ENCODE measurements around the gene NCBP2.

Gene NCBP2

DNA sequence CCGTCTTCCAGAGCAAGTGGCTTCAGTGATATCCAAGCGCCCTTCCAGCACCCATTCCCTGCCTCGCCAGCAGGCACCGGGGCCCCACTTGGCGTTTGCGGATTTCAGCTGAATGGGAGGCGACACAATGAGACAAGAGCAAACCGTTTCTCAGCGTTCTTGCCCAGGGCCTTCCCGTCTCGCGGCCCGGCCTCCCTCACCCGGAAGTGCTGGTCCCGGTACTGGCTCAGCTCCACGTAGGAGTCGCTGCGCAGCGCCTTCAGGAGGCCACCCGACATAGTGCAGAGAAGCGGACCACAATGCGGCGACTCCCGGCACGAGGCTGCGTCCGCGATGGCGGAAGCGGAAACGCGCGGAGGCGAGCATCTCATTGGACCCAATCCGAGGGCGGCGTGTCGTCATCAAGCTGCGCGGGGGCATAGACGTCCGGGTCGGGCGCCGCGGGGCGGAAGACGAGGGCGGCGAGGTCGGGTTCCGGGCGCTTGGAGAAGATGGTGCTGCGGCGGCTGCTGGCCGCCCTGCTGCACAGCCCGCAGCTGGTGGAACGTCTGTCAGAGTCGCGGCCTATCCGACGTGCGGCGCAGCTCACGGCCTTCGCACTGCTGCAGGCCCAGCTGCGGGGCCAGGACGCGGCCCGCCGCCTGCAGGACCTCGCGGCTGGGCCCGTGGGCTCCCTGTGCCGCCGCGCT lies at the start of gene NCBP2:
TSS of gene NCBP2 (minus strand) at position 303 of the 689 bp plus-strand sequence. CDS start at position 278, 25 bp downstream.
- DNase-seq (ENCODE audit: low read depth): peak; percentile 88

DNA sequence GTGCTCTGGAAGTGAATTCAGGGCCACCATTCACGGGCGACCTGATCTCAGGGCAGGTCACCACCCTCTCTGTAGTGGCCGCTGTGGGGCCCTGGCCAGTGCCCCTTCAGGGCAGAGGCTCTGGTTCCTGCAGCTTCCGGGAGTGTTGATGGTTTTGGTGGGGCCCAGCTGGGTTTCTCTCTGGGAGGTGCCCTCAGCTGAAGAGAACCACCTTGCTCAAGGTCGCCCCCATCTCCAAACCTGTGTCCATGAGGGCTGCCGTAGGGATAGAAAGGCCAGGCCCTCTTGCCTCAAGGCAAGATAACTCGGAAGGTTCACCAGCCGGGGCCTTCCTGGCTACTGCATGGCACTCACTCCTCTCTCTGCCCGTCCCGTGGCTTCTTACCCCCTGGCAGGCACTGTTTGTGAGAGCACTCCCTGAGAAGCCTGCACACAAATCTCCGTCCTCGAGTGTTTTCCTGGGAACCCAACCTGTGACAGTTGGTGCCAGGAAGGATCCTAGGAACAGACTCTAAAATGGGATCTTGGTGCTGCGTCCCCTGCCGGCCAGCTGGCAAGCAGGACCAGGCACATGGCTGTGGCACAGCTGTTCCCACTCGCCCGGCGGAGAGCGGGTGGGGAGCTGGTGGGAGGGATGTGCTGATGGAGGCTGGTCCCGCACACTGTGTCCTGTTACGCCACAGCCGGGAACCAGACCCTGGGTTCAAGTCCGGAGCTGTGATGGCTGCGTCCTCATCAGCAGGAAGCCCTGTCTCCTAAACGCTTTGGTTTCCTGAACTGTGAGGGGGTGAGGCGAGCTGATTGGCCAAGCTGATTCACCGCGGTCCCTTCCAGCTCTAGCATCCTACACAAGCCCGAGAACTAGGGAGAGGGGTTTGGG lies 49.5 kb upstream of the NCBP2 start:
- DNase-seq (ENCODE audit: low read depth): no peak

DNA sequence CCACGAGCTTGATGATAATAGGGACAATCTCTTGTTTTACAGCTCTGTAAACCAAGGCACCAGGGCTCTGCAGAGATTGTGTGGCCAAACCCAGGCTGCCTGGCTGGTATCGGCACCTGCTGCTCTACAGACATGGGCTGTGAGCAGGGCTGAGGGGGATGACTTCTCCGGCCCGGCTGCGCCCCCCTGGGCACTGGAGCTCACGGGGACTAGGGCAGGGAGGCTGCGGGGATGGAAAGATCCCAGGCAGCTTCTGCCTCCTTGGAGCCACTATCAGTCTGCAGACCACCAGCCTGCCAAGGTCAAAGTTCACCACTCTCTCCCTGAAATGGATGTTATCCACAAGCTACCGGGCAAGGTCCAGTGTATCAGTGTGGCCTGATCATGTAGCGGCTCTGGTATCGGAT lies 48.3 kb upstream of the NCBP2 start:
- no peak for DNase-seq (ENCODE audit: low read depth)

DNA sequence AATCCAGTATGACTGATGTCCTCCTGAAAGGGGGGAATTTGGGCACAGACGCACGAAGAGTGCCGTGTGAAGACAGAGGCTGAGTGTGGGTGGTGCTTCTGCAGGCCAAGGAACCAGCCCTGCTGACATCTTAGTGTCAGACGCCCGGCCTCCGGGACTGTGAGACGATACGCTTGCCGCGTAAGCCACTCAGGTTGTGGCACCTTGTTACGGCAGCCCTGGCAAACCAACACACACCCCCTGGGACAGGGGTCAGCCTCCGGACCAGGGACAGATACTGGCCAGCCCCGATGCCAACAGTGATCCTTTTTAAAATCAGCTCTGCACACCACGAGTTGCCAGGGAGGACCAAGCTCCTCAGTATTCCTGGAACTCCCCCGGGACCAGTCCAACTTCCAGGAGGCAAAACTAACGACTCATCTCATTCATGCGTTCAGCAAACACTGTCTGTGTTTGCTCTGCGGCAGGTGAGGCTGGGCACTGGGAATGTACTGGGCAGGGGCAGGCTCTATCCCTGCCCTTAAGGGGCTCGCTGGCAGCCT lies 47.5 kb upstream of the NCBP2 start:
- no peak for DNase-seq (ENCODE audit: low read depth)

DNA sequence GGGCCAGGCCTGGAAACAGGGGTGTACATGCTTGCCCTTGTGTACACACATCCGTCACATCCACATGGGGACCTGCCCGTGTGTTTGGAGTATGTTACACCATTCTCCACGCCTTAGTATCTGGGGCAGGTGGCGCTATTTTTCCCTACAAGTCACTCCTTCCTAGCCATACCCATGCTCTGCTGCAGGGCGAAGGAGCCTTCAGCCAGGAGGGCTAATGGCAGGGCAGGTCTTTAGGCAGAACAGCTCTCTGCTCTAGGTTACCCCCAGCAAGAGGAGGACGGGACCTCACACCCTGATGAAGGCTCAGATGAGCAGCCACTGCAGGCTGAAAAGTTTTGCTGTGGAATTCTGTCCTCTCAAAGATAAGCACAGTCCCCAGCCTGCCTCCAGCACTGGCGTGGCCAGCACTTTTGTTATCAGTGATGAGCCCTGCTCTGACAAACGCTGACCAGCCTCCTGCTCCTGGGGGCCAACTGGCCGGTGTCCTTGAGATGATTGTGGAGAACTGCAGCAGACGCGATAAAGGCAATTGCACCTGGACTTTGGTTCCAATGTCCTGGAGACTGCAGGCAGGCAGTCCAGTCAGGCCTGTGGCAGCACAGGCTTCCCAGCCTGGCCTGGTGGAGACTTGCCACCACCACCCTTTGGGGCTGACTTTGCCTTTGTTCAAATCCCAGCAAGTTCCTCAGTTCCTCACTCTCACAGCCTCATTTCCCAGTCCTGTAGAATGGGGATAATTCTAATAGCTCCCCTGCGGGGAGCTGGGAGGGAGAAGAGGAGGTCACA lies 46.1 kb upstream of the NCBP2 start:
- DNase-seq (ENCODE audit: low read depth): no peak

DNA sequence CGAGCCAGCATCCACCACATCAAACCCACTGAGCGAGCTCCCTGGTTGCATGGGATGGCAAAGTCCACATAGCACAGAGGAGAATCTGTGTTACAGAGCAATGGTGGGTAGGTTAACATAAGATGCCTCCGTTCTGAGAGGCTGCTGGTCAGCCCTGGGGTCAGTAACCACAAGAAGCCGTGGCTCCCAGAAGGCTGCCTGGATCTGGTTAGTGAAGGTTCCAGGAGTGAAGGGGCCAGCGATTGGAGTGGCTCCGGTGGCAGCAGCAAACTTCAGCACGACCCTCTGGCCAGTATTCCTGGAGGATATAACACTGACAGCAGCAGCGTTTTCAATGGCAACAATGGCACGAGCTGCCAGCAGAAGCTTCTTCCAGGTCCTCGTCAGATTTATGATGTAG lies 44.7 kb upstream of the NCBP2 start:
- DNase-seq (ENCODE audit: low read depth): no peak

DNA sequence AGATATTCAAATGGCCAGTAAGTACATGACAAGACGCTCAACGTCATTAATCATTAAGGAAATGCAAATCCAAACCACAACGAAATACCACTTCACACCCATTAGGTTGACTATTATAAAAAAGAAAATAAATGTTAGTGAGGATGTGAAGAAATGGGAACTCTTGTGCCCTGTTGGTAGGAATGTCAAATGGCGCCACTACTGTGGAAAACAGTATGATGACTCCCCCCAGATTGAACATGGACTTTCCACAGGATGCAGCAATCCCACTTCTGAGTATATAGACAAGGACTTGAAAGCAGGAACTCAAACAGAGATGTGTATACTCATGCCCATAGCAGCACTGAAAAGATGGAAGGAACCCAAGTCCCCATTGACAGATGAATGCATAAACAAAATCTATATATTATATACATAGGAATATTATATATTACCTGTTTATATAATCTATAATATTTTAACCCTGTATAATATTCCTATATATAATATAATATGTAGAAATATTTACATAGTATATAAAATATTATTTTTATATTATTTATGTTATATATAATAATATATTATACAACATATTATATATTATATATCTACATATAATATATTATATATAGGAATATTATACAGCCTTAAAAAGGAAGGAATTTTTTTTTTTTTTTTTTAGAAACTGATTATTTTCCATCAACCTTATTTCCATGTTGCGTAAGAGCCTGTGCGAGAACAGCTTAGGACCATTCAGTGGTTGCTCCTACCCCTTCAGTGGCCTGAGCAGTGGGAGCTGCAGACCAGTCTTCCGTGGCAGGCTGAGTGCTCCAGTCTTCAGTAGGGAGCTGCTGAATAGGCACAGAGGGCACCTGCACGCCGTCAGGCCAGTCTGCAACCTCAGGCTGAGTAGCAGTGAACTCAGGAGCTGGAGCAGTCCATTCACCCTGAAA lies 43.9 kb upstream of the NCBP2 start:
- no peak for DNase-seq (ENCODE audit: low read depth)

DNA sequence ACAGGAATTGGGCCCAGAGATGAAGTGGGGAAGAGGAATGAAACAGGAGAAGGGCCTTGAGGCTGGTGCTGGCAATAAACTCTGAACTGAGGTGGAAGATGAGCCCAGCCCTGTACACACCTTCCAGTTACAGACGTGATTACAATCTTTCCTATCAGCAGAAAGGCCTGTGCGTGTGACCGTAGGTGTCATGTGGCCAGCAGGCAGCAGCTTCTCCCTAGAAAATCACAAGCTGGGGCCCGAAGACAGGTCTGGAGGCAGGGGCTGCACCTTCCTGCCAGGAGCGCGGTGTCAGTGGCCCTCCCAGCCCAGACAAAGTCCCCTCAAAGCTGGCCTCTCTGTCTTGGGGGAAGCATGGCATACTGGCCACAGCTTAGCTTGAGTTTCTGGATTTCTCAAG lies 43.0 kb upstream of the NCBP2 start:
- no peak for DNase-seq (ENCODE audit: low read depth)

DNA sequence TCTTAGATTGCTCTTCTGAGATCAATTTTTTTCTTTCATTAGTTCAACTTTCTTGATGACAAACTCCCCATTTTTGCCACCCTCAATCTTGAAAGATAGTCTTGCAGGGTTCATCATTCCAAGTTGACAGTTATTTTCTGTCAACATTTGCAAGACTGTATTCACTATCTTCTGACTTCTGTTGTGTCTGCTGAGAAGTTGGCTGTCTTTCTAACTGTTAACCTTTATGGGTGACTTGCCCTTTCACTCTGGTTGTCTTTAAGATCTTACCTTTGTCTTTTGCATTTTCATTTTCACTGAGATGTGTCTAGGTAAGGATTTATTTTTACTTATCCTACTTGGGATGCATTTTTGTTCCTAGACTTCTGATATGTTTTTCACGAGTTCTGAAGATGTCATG lies 40.9 kb upstream of the NCBP2 start:
- no peak for DNase-seq (ENCODE audit: low read depth)

DNA sequence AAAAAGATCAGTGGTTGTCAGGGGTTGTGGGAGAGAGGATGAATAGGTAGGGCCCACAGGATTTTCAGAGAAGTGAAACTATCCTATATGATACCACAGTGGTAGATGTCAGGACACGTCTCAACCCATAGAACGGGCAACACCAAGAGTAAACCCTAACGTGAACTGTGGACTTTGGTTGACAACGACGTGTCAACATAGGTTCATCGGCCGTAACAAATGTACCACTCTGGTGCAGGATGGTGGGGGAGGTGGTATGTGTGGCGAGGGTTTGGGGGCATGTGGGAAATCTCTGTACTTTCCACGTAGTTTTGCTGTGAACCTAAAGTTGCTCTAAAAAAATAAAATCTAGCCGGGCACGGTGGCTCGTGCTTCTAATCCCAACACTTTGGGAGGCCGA lies 39.3 kb upstream of the NCBP2 start:
- no peak for DNase-seq (ENCODE audit: low read depth)

DNA sequence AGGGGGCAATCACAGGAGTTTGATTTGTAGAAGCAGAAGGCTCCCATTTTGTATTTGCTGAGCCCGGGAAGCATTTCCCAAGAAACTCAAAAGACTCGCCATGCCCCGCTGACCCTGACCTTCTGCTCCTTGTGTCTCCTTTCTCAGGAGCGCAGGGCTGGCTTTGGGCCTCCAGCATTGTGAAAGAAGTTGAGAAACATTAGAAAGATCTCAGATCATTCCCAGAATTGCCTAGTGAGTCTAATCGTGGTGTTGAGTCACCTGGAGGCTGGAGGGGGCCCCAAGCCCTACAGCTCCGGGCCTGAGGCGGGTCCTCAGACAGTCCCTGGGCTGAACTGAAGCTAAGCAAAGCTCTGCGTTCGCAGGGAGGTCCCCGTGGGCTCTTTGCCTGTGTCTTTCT lies 37.2 kb upstream of the NCBP2 start:
- no peak for DNase-seq (ENCODE audit: low read depth)

DNA sequence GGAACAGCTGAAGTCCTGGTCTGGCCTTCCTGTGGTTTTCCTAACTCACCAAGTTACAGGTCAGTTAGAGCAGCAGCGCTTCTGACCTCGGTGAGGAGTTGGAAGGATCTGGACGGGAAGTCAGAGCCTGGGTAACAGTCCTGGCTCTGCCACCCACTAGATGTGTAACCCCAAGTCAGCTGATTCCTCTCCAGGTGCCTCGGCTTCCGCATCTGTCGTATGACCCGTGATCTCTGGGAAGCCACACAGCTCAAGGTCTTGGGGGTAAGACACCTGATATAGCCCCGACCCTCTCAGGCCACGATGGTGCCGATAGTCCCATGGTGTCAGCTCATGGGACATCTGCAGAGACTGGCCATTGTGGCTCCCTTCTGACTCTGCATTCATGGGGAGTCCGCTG lies 34.6 kb upstream of the NCBP2 start:
- DNase-seq (ENCODE audit: low read depth): no peak

DNA sequence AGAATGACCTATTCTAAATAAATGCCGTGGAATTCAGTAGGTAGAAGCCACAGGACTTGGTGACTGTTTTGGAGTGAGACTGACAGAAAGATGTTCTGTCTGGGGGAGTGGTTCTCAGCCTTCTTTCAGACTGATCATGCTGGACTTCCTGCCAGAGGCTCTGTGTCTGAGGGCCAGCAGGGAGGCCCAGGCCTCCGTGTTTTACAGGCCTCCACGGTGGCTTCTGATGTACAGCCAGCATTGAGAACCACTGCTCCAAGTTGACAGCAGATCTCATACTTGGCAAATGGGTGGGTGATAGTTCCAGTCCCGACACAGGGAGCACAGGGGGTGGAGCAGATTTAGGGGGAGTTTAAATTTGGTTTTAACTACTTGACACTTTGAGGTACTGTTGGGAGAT lies 33.0 kb upstream of the NCBP2 start:
- DNase-seq (ENCODE audit: low read depth): no peak

DNA sequence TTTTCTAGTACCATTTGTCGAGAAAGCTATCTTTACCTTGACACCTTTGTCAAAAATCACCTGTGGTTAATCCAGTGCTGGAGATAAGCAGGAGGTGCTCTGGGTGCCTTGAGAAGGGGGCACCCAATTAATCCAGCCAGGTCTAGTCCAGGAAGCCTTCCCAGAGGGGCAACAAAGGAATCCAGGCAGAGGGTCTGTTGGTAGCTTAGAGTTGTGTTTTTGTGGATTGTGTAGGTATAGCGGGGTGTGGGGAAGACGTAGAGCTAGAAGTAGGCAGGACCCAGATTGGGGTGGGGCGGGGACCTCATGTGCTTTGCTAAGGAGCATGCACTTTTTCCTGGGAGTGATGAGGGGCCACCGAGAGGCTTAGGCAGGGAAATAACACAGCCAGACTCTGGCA lies 32.3 kb upstream of the NCBP2 start:
- DNase-seq (ENCODE audit: low read depth): no peak

DNA sequence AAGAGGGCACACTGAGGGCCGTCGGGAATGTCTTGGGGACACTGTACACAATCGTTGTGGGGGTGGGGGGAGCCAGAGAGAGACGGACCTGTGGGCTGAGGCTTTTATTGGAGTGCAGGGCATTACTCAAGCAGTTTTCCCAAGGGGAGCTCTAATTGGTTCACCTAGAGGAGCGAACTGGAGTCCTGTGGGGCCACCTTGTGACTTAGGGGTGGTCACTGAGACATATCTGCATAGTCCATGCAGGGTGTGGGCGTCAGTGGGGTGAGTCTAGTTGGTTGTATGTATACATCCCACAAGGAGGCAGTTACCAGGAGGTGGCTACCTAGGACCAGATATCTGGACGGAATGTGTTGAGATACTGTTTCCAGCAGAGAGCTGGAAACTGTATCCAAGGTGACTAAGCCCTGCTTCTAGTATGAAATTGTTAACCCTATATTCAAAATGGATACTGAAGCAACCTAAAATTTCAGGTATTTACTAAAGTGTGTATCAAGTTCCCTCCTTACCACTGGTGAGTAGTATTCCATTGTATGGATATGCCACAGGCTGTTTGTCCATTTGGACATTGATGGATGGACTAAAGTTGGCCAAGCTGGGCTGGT lies 28.9 kb upstream of the NCBP2 start:
- DNase-seq (ENCODE audit: low read depth): no peak

DNA sequence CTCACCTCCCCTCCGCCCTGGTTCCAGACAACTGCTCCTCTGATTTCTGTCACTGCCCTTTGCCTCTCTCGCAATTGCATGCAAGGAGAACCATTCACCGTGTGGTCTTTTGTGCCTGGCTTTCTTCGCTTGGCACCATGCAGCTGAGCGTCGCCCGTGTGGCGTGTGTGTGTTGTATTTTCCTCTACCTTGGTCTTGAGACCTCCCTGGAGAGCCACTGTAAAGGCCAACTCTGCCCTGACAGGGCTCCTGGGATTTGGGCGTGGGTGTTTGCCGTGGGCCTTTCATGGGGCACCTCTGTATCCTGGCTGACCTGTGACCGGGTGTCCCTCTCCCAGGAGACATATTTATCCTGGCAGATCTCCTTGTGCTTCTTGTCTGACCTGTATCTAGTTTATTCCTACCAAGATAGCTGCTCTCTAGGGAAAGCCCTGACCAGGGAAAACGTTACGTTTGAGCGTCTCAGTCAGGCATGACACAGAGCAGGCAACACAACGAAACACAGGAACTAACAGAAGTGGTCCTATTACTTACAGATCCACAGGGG lies 28.3 kb upstream of the NCBP2 start:
- DNase-seq (ENCODE audit: low read depth): no peak

DNA sequence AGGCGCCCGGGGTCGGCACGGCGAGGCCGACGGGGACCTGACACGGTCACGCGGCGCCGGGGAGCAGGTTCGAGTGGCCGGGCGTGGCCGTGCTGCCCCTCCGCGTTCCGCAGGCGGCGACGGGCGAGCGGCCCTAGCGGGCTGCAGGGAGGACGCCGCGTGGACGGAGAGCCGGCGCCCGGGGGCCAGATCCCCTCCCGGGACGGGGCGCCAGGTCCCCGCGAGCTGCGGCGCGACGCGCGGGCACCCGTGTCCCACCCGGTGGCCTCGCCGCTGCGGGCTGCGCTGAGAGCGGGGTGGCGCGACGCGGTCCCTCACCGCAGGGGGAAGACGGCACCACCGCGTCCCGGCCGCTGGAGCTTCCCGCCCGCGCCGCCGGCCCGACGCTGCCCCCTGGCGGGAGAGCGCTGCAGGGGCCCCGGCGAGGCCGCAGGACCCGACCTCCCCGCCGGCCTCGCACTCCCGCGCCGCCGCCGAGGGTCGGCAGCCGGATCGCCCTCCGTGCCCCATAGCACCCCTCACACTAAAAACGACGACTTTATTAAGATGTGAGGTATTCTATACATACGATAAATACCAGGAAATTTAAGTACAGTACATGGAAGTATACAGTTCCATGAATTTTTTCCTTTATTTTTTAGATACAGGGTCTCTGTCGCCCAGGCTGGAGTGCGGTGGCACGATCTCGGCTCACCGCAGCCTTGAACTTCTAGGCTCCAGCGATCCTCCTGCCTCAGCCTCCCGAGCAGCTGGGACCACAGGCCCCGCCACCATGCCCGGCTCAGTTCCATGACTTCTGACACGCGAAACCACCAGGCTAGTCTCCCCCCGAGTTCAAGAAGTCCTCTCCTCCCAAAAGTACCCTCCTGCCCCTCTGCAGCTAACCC lies 27.6 kb upstream of the NCBP2 start:
- DNase-seq (ENCODE audit: low read depth): no peak

DNA sequence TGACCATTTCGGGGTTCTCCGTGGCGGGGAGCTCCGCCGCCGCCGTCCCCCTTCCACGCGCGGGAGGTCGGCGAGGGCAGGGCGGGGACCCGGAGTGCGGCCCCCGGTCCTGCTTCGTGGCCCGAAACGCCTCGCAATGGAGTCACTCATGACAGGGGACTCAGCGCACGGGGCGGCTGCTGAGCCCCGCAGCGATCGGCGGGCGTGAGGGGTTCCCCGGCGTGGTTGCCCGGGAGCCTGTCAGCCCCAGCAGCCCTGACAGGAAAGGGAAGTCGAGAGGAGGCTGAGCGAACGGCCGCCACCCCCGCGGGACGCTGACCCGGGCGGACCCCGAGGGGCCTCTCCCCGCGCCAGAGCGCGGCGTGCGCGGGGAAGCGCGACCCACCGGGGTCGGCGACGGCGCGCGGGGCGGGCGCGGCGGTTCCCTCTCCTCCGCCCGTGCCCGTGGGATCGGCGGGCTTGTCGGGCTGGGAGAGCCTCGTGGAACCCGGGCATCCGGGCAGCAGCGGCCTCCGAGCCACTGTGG lies 26.9 kb upstream of the NCBP2 start:
- DNase-seq (ENCODE audit: low read depth): no peak

Measured in HS-5 (cell line).